UCSD-AML1 (cell line): Measurements from ENCODE around the gene PIBF1.
"Not testable (repeated sequence)": the region's sequence is repeated elsewhere in the genome, so short reads cannot be mapped to it uniquely, and the experiment has no call there.

Source experiments
- DNase-seq: peaks from one replicate; lab custom pipeline; 2025; ENCODE audit not compliant: unreplicated experiment; lab: John Stamatoyannopoulos, UW

Gene PIBF1

GRCh38 chr13:72820898-72821279, 39.0 kb downstream of the PIBF1 start:
- DNase-seq = no peak

- DNase-seq = no peak
These were observed 41.1 kb downstream of the PIBF1 start for GRCh38 chr13:72823081-72823480.

GRCh38 chr13:72823724-72824123, 41.8 kb downstream of the PIBF1 start:
- no peak for DNase-seq

GRCh38 chr13:72834601-72835000, 52.7 kb downstream of the PIBF1 start:
- DNase-seq = no peak

- peak; percentile 22 for DNase-seq
These were observed 58.0 kb downstream of the PIBF1 start for GRCh38 chr13:72839831-72840426.

- no peak for DNase-seq
These were observed 61.1 kb downstream of the PIBF1 start for GRCh38 chr13:72842991-72843390.

GRCh38 chr13:72845148-72845547, 63.2 kb downstream of the PIBF1 start:
- not testable (repeated sequence) for DNase-seq

GRCh38 chr13:72849571-72849970, 67.6 kb downstream of the PIBF1 start:
- no peak for DNase-seq

- no peak for DNase-seq
These were observed 69.2 kb downstream of the PIBF1 start for GRCh38 chr13:72850959-72851677.

- DNase-seq = no peak
These were observed 69.7 kb downstream of the PIBF1 start for GRCh38 chr13:72851678-72852014.

GRCh38 chr13:72852207-72852606, 70.3 kb downstream of the PIBF1 start:
- DNase-seq = no peak

- no peak for DNase-seq
These were observed 71.1 kb downstream of the PIBF1 start for GRCh38 chr13:72853000-72853399.

- DNase-seq = no peak
These were observed 82.4 kb downstream of the PIBF1 start for GRCh38 chr13:72864142-72865011.

- DNase-seq = no peak
These were observed 86.3 kb downstream of the PIBF1 start for GRCh38 chr13:72868229-72868628.

- DNase-seq = no peak
These were observed 93.3 kb downstream of the PIBF1 start for GRCh38 chr13:72875233-72875632.

- no peak for DNase-seq
These were observed 102.2 kb downstream of the PIBF1 start for GRCh38 chr13:72884101-72884500.

GRCh38 chr13:72886272-72887067, 104.5 kb downstream of the PIBF1 start:
- DNase-seq = no peak

- no peak for DNase-seq
These were observed 107.6 kb downstream of the PIBF1 start for GRCh38 chr13:72889495-72889894.

- no peak for DNase-seq
These were observed 108.6 kb downstream of the PIBF1 start for GRCh38 chr13:72890546-72890945.

GRCh38 chr13:72891423-72891822, 109.5 kb downstream of the PIBF1 start:
- no peak for DNase-seq

- DNase-seq = no peak
These were observed 114.9 kb downstream of the PIBF1 start for GRCh38 chr13:72896869-72897268.
